HUES48 (cell line): ENCODE results near the gene ST6GAL1.
"Not testable (repeated sequence)": the region's sequence is repeated elsewhere in the genome, so short reads cannot be mapped to it uniquely, and the experiment has no call there.

Experiments used
- H3K27ac ChIP-seq: one replicate; pipeline ENCODE4 v1.7.0; 2013; ENCODE audit warnings: low read depth, low read length, inconsistent platforms
- H3K27me3 ChIP-seq: 2 replicates; pipeline ENCODE4 v1.6.1; 2013; ENCODE audit warnings: mild to moderate bottlenecking, low read length; ENCODE audit not compliant: control insufficient read depth, insufficient read depth
- H3K36me3 ChIP-seq: 2 replicates; pipeline ENCODE4 v1.6.1; 2013; ENCODE audit warnings: low read length; ENCODE audit not compliant: control insufficient read depth, insufficient read depth
- H3K4me1 ChIP-seq: 2 replicates; pipeline ENCODE4 v1.6.1; 2013; ENCODE audit warnings: mild to moderate bottlenecking, low read length; ENCODE audit not compliant: control insufficient read depth, insufficient read depth
- H3K4me3 ChIP-seq: 2 replicates; pipeline ENCODE4 v1.5.1; 2013; ENCODE audit warnings: mild to moderate bottlenecking, low read depth, low read length
- H3K9ac ChIP-seq: 2 replicates; pipeline ENCODE4 v1.6.1; 2013; ENCODE audit warnings: mild to moderate bottlenecking, low read depth, low read length, moderate library complexity
- H3K9me3 ChIP-seq: 2 replicates; pipeline ENCODE4 v1.6.1; 2013; ENCODE audit warnings: low read length; ENCODE audit not compliant: control insufficient read depth, insufficient read depth

Gene ST6GAL1

DNA sequence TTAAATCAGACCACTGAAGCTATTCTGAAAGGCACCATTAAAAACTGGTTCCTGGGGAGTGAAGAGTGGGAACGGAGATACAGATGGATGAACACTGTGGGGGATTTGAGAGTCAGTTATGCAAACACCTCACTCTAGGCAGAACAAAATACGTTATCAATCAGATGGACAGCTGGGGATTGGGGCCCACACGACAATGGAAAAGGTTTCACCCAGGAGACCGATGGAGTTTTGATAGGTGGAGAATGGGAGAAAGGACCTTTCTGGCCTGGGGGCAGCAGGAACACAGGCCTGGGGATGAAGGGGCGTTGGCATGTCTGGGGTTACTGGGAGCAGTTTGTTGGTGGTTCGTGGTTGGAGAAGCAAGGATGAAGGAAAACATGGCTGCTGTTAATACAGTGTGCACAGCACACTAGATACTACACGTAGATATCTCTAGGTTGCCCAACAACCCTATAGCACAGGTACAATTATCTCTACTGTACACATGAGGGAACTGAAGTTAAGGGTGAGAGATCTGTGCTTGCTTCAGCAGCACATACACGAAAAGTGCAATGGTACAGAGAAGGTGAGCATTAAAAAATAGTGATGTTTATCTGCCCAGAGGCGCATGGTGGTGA, 16.5 kb downstream of the ST6GAL1 start:
- Histone ChIP-seq H3K4me1 (peaks cover 3% of the 10 kb centered on the region; the same call in 1 of the 2 replicates), H3K9ac (no peak overlapping the region), H3K36me3 (peaks cover 49% of the 10 kb centered on the region), H3K9me3 (no peaks in the 10 kb centered on the region), H3K4me3 (no peak overlapping the region), H3K27me3 (no peaks in the 10 kb centered on the region), H3K27ac (no peak overlapping the region)

DNA sequence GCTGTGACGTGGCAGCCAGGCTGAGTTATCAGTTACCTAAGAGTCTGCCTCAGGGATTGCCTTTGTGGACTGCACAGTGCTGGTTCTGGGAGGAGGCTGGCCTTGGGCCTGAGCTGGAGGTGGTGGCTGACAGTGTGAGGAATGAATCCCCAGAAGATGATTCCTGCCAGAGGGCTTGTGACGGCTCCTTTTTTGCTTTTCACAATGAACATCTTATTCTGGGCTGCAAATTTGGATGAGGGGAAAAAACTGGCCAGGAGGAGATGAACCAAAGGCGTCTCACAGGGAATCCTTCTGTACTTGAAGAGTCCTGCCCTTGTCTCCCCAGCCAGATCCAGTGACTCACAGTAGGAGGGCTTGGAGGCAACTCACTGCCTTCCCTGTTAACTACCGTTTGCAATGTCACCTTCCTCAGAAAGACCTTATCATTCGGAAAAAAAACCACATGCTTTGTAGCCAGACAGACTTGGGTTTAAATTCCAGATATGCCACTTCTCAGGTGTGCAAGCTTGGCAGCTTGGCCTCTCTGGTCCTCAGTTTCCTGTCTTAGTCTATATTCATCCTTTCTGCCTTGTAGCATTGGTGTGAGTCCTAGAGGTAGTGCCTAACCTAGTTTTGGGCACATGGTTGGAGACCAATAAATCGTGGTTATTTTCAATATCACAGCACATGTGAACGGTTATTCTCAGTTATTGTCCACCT, 19.1 kb downstream of the ST6GAL1 start:
- Histone ChIP-seq H3K9ac (no peak overlapping the region), H3K4me1 (no peaks in the 10 kb centered on the region), H3K27ac (no peak overlapping the region), H3K4me3 (no peak overlapping the region), H3K36me3 (peaks cover 27% of the 10 kb centered on the region), H3K9me3 (no peaks in the 10 kb centered on the region), H3K27me3 (no peaks in the 10 kb centered on the region)

DNA sequence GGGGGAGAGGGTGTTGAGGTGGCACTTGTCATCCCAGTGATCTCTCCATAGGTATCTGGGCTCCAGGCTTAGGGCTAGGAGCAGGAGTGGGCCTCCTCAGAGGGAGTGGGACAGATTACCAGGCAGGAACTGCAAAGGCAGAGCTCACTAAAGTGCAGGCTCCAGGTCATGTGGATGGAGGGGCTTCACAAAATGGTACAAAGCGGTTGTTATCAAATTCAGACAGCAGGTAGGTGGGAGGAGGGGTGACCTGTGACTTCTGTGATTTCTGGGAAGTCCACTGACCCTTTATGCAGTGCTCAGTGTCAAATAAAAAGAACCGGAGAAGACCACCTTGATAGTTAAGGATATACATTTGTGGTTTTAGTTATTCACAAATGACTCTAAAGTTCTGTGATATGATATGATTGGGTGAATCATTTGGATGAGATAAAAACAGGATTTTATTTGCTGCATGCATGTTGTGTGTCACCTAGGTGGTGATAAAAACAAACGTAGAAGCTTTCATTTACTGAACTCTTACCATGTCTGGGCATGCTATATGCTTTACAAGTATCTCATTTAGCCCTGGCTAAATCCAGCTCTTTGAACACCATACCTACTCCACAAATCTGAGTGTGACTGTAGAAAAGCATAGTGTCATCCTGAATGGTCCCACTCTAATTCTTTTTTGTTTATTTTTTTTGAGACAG, 20.2 kb downstream of the ST6GAL1 start:
- Histone ChIP-seq H3K9me3 (no peaks in the 10 kb centered on the region), H3K27me3 (no peaks in the 10 kb centered on the region), H3K27ac (no peak overlapping the region), H3K36me3 (peaks cover 21% of the 10 kb centered on the region), H3K9ac (no peak overlapping the region), H3K4me3 (no peak overlapping the region), H3K4me1 (no peaks in the 10 kb centered on the region)

DNA sequence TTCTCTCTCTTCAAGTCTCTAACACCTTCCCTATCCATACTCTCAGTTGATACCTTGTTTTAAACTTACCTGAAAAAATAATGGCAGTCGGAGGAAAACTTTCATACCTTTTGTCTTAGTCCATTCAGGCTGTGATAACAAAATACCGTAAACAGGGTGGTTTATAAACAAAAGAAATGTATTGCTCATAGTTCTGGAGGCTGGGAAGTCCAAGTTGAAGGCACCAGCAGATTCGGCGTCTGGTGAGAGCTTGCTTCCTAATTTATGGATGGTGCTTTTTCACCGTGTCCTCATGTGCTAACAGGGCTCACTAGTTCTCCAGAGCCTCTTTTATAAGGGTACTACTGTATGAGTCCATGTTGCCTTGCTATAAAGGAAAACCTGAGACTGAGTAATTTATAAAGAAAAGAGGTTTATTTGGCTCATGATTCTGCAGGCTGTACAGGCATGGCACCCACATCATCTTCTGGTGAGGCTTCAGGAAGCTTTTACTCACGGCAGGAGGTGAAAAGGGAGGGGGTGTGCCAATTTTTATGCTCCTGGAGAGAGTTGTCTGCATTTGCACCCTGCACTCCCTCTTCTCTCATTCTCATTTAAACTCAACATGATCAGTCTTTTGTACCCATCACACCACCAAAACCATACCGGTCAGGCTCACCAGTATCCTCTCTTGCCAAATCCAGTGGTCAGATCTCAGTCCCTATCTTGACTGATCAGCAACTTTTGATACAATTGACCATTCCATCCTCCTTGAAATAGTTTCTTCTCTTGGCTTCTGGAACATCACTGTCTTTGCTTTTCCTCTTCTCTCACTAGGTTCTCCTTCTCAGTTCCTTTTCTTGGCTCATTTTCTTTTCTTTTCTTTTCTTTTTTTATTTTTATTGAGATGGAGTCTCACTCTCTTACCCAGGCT, 21.6 kb downstream of the ST6GAL1 start:
- H3K4me1 ChIP-seq, result no peaks in the 10 kb centered on the region
- no peak overlapping the region for H3K4me3 ChIP-seq
- H3K27ac ChIP-seq, result no peak overlapping the region
- no peak overlapping the region for H3K9ac ChIP-seq
- H3K36me3 ChIP-seq, result peaks cover 21% of the 10 kb centered on the region
- H3K27me3 ChIP-seq, result no peaks in the 10 kb centered on the region
- H3K9me3 ChIP-seq, result no peaks in the 10 kb centered on the region

DNA sequence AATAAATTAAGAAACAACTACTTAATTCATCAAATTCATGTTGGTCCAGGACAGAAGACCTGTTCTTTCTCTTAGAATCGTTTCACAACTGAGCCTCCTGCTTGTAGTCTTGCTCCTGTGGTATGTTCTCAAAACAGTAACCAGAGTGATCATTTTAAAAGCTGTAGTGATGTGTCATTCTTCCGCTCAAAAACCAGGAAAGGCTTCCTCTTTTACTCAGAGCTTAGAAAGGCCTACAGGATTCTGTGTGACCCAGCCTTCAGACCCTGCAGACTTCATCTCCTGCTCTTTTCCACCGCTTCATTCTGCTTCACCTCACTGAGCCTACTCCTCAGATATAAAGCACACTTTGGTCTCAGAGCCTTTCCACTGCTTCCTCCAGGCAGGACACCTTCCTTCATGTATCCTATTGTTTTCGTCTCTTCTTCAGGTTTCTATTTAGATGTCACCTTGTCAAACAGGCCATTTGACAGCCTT, 22.7 kb downstream of the ST6GAL1 start:
- no peaks in the 10 kb centered on the region for H3K27me3 ChIP-seq
- peaks cover 18% of the 10 kb centered on the region for H3K36me3 ChIP-seq
- H3K4me3 ChIP-seq, result no peak overlapping the region
- no peaks in the 10 kb centered on the region for H3K9me3 ChIP-seq
- no peak overlapping the region for H3K27ac ChIP-seq
- H3K4me1 ChIP-seq, result no peaks in the 10 kb centered on the region
- no peak overlapping the region for H3K9ac ChIP-seq

DNA sequence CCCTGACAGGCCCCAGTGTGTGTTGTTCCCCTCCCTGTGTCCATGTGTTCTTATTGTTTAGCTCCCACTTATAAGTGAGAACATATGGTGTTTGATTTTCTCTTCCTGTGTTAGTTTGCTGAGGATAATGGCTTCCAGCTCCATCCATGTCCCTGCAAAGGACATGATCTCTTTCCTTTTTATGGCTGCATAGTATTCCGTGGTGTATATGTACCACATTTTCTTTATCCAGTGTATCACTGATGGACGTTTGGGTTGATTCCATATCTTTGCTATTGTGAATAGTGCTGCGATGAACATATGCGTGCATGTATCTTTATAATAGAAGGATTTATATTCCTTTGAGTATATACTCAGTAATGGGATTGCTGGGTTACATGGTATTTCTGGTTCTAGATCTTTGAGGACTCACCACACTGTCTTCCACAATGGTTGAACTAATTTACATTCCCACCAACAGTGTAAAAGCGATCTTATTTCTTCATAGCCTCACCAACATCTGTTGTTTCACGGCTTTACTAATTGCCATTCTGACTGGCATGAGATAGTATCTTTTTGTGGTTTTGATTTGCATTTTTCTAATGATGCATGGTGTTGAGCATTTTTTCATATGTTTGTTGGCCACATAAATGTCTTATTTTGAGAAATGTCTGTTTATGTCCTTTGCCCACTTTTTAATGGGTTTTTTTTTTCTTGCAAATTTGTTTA, 23.8 kb downstream of the ST6GAL1 start:
- H3K9ac ChIP-seq, H3K27me3 ChIP-seq, H3K4me1 ChIP-seq, H3K4me3 ChIP-seq, H3K27ac ChIP-seq, H3K9me3 ChIP-seq: not testable (repeated sequence)
- H3K36me3 ChIP-seq, result peaks cover 13% of the 10 kb centered on the region

DNA sequence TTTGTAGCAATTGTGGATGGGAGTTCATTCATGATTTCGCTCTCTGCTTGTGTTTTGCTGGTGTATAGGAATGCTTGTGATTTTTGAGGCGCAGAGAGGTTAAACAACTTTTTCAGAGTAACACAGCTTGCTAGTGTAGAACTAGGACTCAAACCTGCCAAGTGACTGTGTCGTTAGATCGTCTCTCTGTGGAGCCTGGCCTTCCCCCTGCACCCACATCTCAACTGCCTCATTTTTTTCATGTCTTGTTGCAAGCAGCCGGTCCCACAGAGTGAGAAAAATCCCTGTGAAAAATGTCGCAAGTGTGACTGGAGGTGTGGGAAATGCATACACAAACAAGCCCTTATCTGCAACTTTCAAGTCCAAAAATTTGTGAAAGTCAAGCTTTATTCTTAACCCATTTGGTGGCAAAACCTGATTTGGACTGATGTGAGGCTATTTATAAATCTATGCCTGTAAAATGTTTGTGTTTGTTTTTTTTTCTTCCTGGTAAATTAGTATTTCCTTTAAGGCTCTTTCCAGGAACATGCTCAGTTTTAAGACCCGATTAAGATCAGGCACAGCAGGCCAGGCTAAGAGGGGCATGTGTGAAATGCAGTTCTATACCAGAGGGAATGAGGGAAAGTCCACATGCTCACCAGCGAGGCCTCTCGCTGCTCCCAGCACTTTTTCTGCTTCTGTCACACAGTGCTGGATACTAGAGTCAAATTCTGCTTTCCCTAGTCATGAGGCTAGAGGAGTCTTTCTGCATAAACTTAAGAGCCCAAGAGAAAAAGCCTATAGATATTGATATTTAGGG, 25.8 kb downstream of the ST6GAL1 start:
- H3K9me3 ChIP-seq, result no peaks in the 10 kb centered on the region
- no peaks in the 10 kb centered on the region for H3K27me3 ChIP-seq
- H3K4me3 ChIP-seq, result no peak overlapping the region
- H3K4me1 ChIP-seq, result no peaks in the 10 kb centered on the region
- H3K27ac ChIP-seq, result no peak overlapping the region
- H3K36me3 ChIP-seq, result no peaks in the 10 kb centered on the region; the same call in 1 of the 2 replicates
- no peak overlapping the region for H3K9ac ChIP-seq

DNA sequence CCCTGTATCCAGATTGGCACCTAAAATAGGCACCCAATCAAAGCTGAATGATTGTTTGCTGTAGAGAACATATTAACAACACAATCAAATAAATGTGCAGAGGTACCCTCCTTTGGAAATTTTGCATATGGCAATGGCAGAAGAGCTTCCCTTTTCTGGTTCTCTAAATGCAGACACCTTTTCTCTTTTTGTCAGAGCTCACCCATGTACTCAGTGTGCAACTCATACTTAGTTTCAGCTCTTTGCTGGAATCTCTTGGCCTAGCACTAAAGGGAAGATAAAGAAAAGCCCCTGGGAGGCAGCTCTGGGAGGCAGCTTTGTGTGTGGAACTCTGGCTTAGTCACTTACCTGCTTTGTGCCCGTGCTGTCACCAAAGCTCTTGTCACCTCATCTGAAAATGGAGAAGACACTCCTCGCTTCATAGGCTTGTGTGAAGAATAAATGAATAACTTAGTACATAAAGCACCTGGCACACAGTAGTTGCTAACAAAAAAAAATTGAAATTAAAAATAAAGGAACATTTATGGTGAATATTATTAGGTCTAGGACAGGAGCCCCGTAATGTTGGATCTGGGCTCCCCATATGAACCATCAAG, 28.8 kb downstream of the ST6GAL1 start:
- Histone ChIP-seq H3K36me3 (peaks cover 8% of the 10 kb centered on the region; the same call in 1 of the 2 replicates), H3K9ac (no peak overlapping the region), H3K9me3 (no peaks in the 10 kb centered on the region), H3K27ac (no peak overlapping the region), H3K27me3 (no peaks in the 10 kb centered on the region), H3K4me1 (peaks cover 26% of the 10 kb centered on the region), H3K4me3 (no peak overlapping the region)

DNA sequence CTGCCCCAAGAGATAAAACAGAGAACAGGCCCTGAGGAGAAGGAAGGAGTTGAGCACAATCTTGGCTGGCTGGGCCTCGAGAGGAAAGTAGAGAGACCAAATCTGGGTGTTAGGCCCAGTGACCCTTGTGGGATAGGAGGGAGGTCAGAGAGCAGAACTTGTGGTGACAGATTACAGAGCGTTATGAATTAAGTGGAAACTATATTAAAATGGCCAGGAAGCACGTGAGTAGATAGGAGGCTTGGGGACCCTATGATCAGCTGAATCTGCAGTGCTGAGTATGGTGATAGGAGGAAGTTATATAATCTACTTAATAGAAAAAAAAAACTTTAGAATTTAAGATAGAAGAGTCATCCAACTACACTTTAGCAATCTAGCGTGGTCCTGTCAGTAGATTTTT, 30.0 kb downstream of the ST6GAL1 start:
- Histone ChIP-seq H3K4me1 (peaks cover 38% of the 10 kb centered on the region), H3K27ac (no peak overlapping the region)

More for the DNA sequence above, 30.0 kb downstream of the ST6GAL1 start:
- no peaks in the 10 kb centered on the region for H3K27me3 ChIP-seq
- H3K36me3 ChIP-seq, result peaks cover 17% of the 10 kb centered on the region; the same call in 1 of the 2 replicates
- H3K4me3 ChIP-seq, result no peak overlapping the region
- H3K9ac ChIP-seq, result no peak overlapping the region
- no peaks in the 10 kb centered on the region for H3K9me3 ChIP-seq
